Natural killer cell (primary cell): ENCODE data around the gene SCGB1A1. TPM values are rescaled to one million over a fixed set of nuclear protein-coding genes. Genes with fewer than 3 reads are reported as not detected.

ENCODE experiments used
- ATAC-seq, 3 donors: fragments of 150-1000 bp in 2 of 3; fragments of 200-7000 bp in 1 of 3; cut with Tn5 transposase; 1 replicate in 1 of 3; 2 replicates in 2 of 3; pipeline ENCODE4 v1.10.0; 2021; ENCODE audit warnings: mild to moderate bottlenecking in 2 of 3, moderate library complexity in 2 of 3
- DNase-seq, 2 donors: peaks; one replicate each; pipeline versions ENCODE4 v3.0.0 to v3.0.0-alpha.2; 2013 to 2021; ENCODE audit warnings: mixed read lengths in 1 of 2
- H3K27ac ChIP-seq: one replicate; pipeline ENCODE4 v1.5.1; 2013; ENCODE audit warnings: mild to moderate bottlenecking, low read length
- H3K27me3 ChIP-seq: one replicate; pipeline ENCODE4 v1.6.1; 2013; ENCODE audit warnings: low read length; ENCODE audit not compliant: control insufficient read depth, insufficient read depth
- H3K36me3 ChIP-seq: one replicate; pipeline ENCODE4 v1.6.1; 2013; ENCODE audit warnings: low read length; ENCODE audit not compliant: control insufficient read depth, insufficient read depth
- H3K4me1 ChIP-seq: one replicate; pipeline ENCODE4 v1.6.1; 2013; ENCODE audit warnings: low read length; ENCODE audit not compliant: control insufficient read depth, insufficient read depth
- H3K4me3 ChIP-seq: one replicate; pipeline ENCODE4 v1.5.1; 2013; ENCODE audit warnings: low read length
- H3K9me3 ChIP-seq: one replicate; pipeline ENCODE4 v1.6.1; 2013; ENCODE audit warnings: low read length; ENCODE audit not compliant: control insufficient read depth, insufficient read depth
- H3K27ac Mint-ChIP-seq, 2 donors: one replicate each; pipeline ENCODE4 v1.8.0; 2022; ENCODE audit warnings: mild to moderate bottlenecking in 2 of 2, mixed read lengths in 2 of 2, moderate library complexity in 1 of 2
- H3K27me3 Mint-ChIP-seq, 2 donors: one replicate each; pipeline ENCODE4 v1.8.0; 2022; ENCODE audit warnings: low read depth in 2 of 2, mixed read lengths in 2 of 2
- H3K36me3 Mint-ChIP-seq: one replicate; pipeline ENCODE4 v1.8.0; 2022; ENCODE audit warnings: mixed read lengths
- H3K4me1 Mint-ChIP-seq, 2 donors: one replicate each; pipeline ENCODE4 v1.8.0; 2022; ENCODE audit warnings: mixed read lengths in 2 of 2
- H3K4me3 Mint-ChIP-seq: one replicate; pipeline ENCODE4 v1.8.0; 2022; ENCODE audit warnings: mild to moderate bottlenecking, moderate library complexity, mixed read lengths
- H3K9me3 Mint-ChIP-seq, 2 donors: one replicate each; pipeline ENCODE4 v1.8.0; 2022; ENCODE audit warnings: mixed read lengths in 2 of 2
- WGBS: methylation state at CpG from one replicate; pipeline ENCODE4 v1.1.7; 2013; ENCODE audit warnings: missing lambda C conversion rate; ENCODE audit not compliant: insufficient coverage; 5-methylcytosine and 5-hydroxymethylcytosine counted together
- intact Hi-C: fragments of 100-400 bp; cut with micrococcal nuclease; formaldehyde crosslinking; loops from one replicate; pipeline ENCODE4 v1.14.2; 2022
- total RNA-seq, 4 donors: library from RNA; stranded (reverse); fragments of 120-200 nt in 1 of 4; gene quantifications; one replicate each; pipeline versions ENCODE4 v1.2.3 to v1.2.4, GENCODE V29; 2013 to 2022
- TF ChIP-seq, protein P1 (sequence below): fragments of 200-600 bp; IDR thresholded peaks from one replicate; pipeline ENCODE4 v1.8.0; 2022; ENCODE audit warnings: antibody characterized with exemption

The SCGB1A1 gene
- total RNA-seq, 3 donors from 2014 or later (not counting 1 experiment from before 2014, with no cell fraction given): not detected

DNA sequence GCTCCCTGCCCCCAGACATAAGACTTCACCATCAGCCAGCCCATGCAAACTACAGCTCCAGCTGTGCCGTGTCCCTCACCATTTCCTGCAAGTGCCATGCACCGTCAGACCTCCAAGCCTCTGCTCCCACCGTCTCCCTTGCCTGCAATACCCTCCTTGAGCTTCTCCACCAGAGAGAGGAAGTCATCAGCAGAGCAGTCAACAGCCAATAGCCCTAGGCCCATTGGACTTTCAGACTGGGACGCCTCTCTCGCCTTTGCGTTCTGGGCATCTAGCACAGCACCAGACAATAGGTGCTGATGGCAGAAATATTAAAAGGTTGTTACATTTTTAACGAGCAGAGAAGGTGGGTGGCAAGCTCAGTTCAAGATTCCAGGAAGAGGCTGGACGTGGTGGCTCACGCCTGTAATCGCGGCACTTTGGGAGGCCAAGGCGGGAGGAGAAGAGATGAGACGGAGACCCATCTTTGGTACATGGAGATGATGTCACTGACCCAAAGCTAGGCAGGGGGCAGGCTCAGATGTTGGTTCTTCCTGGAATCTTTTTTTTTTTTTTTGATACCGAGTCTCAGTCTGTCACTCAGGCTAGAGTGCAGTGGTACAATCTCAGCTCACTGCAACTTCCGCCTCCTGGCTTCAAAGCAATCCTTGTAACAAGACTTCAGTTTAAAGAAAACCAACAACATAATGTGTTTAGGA, 31.9 kb downstream of the SCGB1A1 start:
- H3K36me3 Mint-ChIP-seq: no peaks in the 10 kb centered on the region
- H3K4me3 Mint-ChIP-seq: no peak overlapping the region
- TF ChIP-seq, protein P1, sequence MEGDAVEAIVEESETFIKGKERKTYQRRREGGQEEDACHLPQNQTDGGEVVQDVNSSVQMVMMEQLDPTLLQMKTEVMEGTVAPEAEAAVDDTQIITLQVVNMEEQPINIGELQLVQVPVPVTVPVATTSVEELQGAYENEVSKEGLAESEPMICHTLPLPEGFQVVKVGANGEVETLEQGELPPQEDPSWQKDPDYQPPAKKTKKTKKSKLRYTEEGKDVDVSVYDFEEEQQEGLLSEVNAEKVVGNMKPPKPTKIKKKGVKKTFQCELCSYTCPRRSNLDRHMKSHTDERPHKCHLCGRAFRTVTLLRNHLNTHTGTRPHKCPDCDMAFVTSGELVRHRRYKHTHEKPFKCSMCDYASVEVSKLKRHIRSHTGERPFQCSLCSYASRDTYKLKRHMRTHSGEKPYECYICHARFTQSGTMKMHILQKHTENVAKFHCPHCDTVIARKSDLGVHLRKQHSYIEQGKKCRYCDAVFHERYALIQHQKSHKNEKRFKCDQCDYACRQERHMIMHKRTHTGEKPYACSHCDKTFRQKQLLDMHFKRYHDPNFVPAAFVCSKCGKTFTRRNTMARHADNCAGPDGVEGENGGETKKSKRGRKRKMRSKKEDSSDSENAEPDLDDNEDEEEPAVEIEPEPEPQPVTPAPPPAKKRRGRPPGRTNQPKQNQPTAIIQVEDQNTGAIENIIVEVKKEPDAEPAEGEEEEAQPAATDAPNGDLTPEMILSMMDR: no peak
- ATAC-seq (no peak), DNase-seq (no peak)
- H3K36me3 ChIP-seq: no peaks in the 10 kb centered on the region
- H3K27me3 Mint-ChIP-seq: peaks cover 10 to 12% of the 10 kb centered on the region in 2 donors
- H3K9me3 Mint-ChIP-seq: no peaks in the 10 kb centered on the region
- no peak overlapping the region for H3K27ac ChIP-seq
- no peak overlapping the region for H3K27ac Mint-ChIP-seq
- no peaks in the 10 kb centered on the region for H3K9me3 ChIP-seq
- H3K27me3 ChIP-seq: no peaks in the 10 kb centered on the region
- no peaks in the 10 kb centered on the region for H3K4me1 Mint-ChIP-seq
- no peaks in the 10 kb centered on the region for H3K4me1 ChIP-seq
- 86% methylated on average over 15 of the region's 15 CpGs for WGBS
- no peak overlapping the region for H3K4me3 ChIP-seq
- intact Hi-C loops: no loop called here

DNA sequence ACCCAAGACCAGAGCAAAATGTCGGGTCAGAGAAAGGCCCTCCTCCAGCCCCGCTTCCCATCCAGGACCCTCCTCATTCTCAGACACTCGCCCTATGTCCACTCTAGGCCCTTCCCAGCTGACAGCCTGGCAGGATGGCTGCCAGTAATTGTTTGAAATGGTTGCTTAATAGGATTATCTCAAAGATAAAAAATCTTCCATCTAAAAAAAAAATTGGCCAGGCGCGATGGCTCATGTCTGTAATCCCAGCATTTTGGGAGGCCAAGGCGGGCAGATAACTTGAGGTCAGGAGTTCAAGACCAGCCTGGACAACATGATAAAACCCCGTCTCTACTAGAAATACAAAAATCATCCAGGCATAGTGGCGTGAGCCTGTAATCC, 32.4 kb downstream of the SCGB1A1 start:
- H3K9me3 Mint-ChIP-seq: no peaks in the 10 kb centered on the region
- Histone ChIP-seq H3K36me3 (no peaks in the 10 kb centered on the region), H3K9me3 (no peaks in the 10 kb centered on the region), H3K4me3 (no peak overlapping the region), H3K27me3 (no peaks in the 10 kb centered on the region), H3K27ac (no peak overlapping the region), H3K4me1 (no peaks in the 10 kb centered on the region)
- H3K4me1 Mint-ChIP-seq: no peaks in the 10 kb centered on the region
- TF ChIP-seq, protein P1: no peak
- DNase-seq (no peak), ATAC-seq (no peak)
- no peak overlapping the region for H3K27ac Mint-ChIP-seq
- peaks cover 9 to 10% of the 10 kb centered on the region in 2 donors for H3K27me3 Mint-ChIP-seq
- WGBS: 100% methylated on average over 7 of the region's 8 CpGs
- H3K4me3 Mint-ChIP-seq: no peak overlapping the region
- no peaks in the 10 kb centered on the region for H3K36me3 Mint-ChIP-seq
- intact Hi-C loops: no loop called here

DNA sequence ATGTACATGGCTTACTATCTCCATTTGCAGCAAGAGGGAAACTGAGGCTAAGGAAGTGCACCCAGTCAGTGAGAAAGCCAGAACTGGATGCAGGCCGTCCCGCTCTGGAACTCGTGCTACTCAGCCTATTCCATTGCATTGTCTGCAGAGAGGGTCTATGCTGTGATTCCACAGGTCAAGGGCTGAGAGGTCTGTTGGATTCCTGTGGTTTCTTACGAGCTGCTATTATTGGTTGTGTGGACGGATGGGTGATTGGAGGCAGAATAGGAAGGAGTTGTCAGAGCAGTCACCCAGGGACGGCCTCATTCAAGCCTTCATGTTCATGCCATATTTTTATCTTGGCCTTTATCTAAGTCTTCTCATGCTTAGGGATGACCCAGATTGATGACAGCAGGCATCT, 33.4 kb downstream of the SCGB1A1 start:
- TF ChIP-seq, protein P1: no peak
- H3K27me3 ChIP-seq: no peaks in the 10 kb centered on the region
- ATAC-seq (no peak), DNase-seq (no peak)
- Mint-ChIP-seq H3K4me3 (no peak overlapping the region), H3K36me3 (no peaks in the 10 kb centered on the region), H3K27me3 (peaks cover 5 to 10% of the 10 kb centered on the region in 2 donors), H3K4me1 (no peaks in the 10 kb centered on the region), H3K9me3 (no peaks in the 10 kb centered on the region), H3K27ac (no peak overlapping the region)
- no peaks in the 10 kb centered on the region for H3K4me1 ChIP-seq
- no peaks in the 10 kb centered on the region for H3K9me3 ChIP-seq
- intact Hi-C loops: no loop called here
- H3K4me3 ChIP-seq: no peak overlapping the region
- WGBS: 87% methylated on average over 6 of the region's 6 CpGs
- H3K27ac ChIP-seq: no peak overlapping the region
- H3K36me3 ChIP-seq: no peaks in the 10 kb centered on the region
